ENCODE measurements around the gene SMC6.

GRCh38 chr2:17795309-17795708 lies 41.7 kb upstream of the SMC6 start:
- no peak for TF ChIP-seq PKNOX1 (IDR thresholded peaks at IDR 0.05)
- no peak for TF ChIP-seq RCOR1 (conservative IDR thresholded peaks at IDR 0.05; ENCODE audit: low read depth, low read length)
- no peak for TF ChIP-seq RAD51 (IDR thresholded peaks at IDR 0.05)
- TF ChIP-seq STAT1 (conservative IDR thresholded peaks at IDR 0.05), result no peak
- TF ChIP-seq PAX8 (IDR thresholded peaks at IDR 0.05), result no peak
- TF ChIP-seq POLR2AphosphoS5 (IDR thresholded peaks at IDR 0.05; ENCODE audit: low read length), result no peak
- TF ChIP-seq TCF12 (IDR thresholded peaks at IDR 0.05; ENCODE audit: low read depth, low read length), result no peak
- no peak for TF ChIP-seq NFIC (IDR thresholded peaks at IDR 0.05; ENCODE audit: low read depth, low read length)
- no peak for TF ChIP-seq SUZ12 (IDR thresholded peaks at IDR 0.05; ENCODE audit: unreplicated experiment)
- TF ChIP-seq EP300 (IDR thresholded peaks at IDR 0.05; ENCODE audit: borderline replicate concordance in 1 of 2, control insufficient read depth in 1 of 2, low read depth in 2 of 2, low read length in 2 of 2), result no peak
- TF ChIP-seq IRF3 (IDR thresholded peaks at IDR 0.05), result no peak
- TF ChIP-seq E2F4 (IDR thresholded peaks at IDR 0.05; ENCODE audit: low read depth, low read length), result no peak
- no peak for TF ChIP-seq BMI1 (IDR thresholded peaks at IDR 0.05; ENCODE audit: borderline replicate concordance)
- TF ChIP-seq HDGF (IDR thresholded peaks at IDR 0.05), result no peak
